HCT116 (cell line): Measurements from ENCODE around the gene EID2B. TPM values are rescaled to one million over a fixed set of nuclear protein-coding genes. Genes with fewer than 3 reads are reported as not detected.

Experiments used
- ATAC-seq: fragments of 200-7000 bp; cut with Tn5 transposase; 2 replicates; pipeline ENCODE4 v1.9.1; 2020; ENCODE audit warnings: mild to moderate bottlenecking, moderate library complexity
- BruUV-seq: library from RNA; stranded (reverse); fragments of 400-500 nt; replicated peaks from 2 replicates; lab custom pipeline; 2021; lab: Mats Ljungman, UMichigan
- CTCF ChIA-PET: fragments of 300-600 bp; sonication (Branson Sonifier 250); formaldehyde crosslinking; loops from one replicate; lab custom pipeline; 2021; ENCODE audit warnings: antibody characterized with exemption; lab: Charles Lee
- POLR2A ChIA-PET: fragments of 300-600, 350-600 bp; sonication (Branson Sonifier 250); formaldehyde crosslinking; loops from one replicate; lab custom pipeline; 2021; ENCODE audit warnings: antibody characterized with exemption; lab: Charles Lee
- RAD21 ChIA-PET, 2 experiments: fragments of 300-600 bp; sonication (Branson Sonifier 250); formaldehyde crosslinking; loops; one replicate each; lab custom pipeline; 2023; ENCODE audit warnings: low total read pairs in 2 of 2; ENCODE audit not compliant: uncharacterized antibody in 2 of 2, unreplicated experiment in 2 of 2, low non-redundant PET in 1 of 2; lab: Charles Lee
- DNase-seq: peaks from one replicate; pipeline ENCODE4 v3.0.0-alpha.2; 2010; ENCODE audit warnings: low read depth, low spot score
- H2AFZ ChIP-seq: fragments of 200-600 bp; shearing (Covaris generic), sonication (generic); 2 replicates; pipeline ENCODE4 v1.6.1; 2017; ENCODE audit warnings: low read depth, mixed run types, mixed read lengths, antibody characterized with exemption, low read length; ENCODE audit not compliant: poor library complexity, severe bottlenecking
- H3K27ac ChIP-seq: 2 replicates; pipeline ENCODE4 v1.5.1; 2012; ENCODE audit warnings: low read depth, low read length
- H3K27me3 ChIP-seq: fragments of 200-600 bp; sonication (generic); 2 replicates; pipeline ENCODE4 v1.6.1; 2016; ENCODE audit warnings: mixed run types, low read length, mixed read lengths; ENCODE audit not compliant: insufficient read depth
- H3K36me3 ChIP-seq, 2 experiments: fragments of 200-500 bp in 1 of 2; fragments of 200-600 bp in 1 of 2; sonication (Bioruptor generic) in 1 of 2; sonication (generic) in 1 of 2; 2 replicates each; pipeline versions ENCODE4 v1.5.1 to v1.6.1; 2014 to 2016; ENCODE audit warnings: low read length in 2 of 2, inconsistent platforms in 1 of 2, mixed read lengths in 1 of 2, mixed run types in 1 of 2; ENCODE audit not compliant: insufficient read depth in 2 of 2, control insufficient read depth in 1 of 2
- H3K4me1 ChIP-seq, 2 experiments: fragments of 200-600 bp in 1 of 2; sonication (generic) in 1 of 2; 2 replicates each; pipeline versions ENCODE4 v1.5.1 to v1.6.1; 2012 to 2017; ENCODE audit warnings: low read length in 2 of 2, inconsistent platforms in 1 of 2, mild to moderate bottlenecking in 1 of 2, mixed read lengths in 1 of 2, mixed run types in 1 of 2, moderate library complexity in 1 of 2; ENCODE audit not compliant: insufficient read depth in 2 of 2, control insufficient read depth in 1 of 2
- H3K4me2 ChIP-seq: fragments of 200-600 bp; sonication (generic); 2 replicates; pipeline ENCODE4 v1.6.1; 2017; ENCODE audit warnings: mixed run types, low read length, mixed read lengths
- H3K4me3 ChIP-seq, 2 experiments: fragments of 200-600 bp in 1 of 2; sonication (generic) in 1 of 2; replicated peaks in 1 of 2; 2 replicates each; pipeline ENCODE4 v1.5.1; 2011 to 2016; ENCODE audit warnings: low read length in 2 of 2, control low read depth in 1 of 2, low read depth in 1 of 2, mild to moderate bottlenecking in 1 of 2, mixed read lengths in 1 of 2, mixed run types in 1 of 2
- H3K79me2 ChIP-seq: fragments of 200-600 bp; sonication (generic); 2 replicates; pipeline ENCODE4 v1.6.1; 2017; ENCODE audit warnings: mild to moderate bottlenecking, mixed run types, low read length, moderate library complexity, mixed read lengths; ENCODE audit not compliant: insufficient read depth
- H3K9ac ChIP-seq: fragments of 200-600 bp; sonication (generic); 2 replicates; pipeline ENCODE4 v1.6.1; 2016; ENCODE audit warnings: low read length, mixed read lengths
- H3K9me2 ChIP-seq: fragments of 200-600 bp; sonication (generic), shearing (Covaris generic); 2 replicates; pipeline ENCODE4 v1.6.1; 2017; ENCODE audit warnings: mixed run types, mild to moderate bottlenecking, moderate library complexity; ENCODE audit not compliant: insufficient read depth
- H3K9me3 ChIP-seq, 2 experiments: fragments of 200-500 bp in 1 of 2; fragments of 200-600 bp in 1 of 2; sonication (Bioruptor generic) in 1 of 2; sonication (generic) in 1 of 2; 2 replicates each; pipeline ENCODE4 v1.6.1; 2014 to 2017; ENCODE audit warnings: low read length in 2 of 2, mixed read lengths in 2 of 2, inconsistent platforms in 1 of 2, low read depth in 1 of 2, mild to moderate bottlenecking in 1 of 2, mixed run types in 1 of 2, moderate library complexity in 1 of 2; ENCODE audit not compliant: control insufficient read depth in 1 of 2, insufficient read depth in 1 of 2
- H4K20me1 ChIP-seq: fragments of 200-600 bp; sonication (generic), shearing (Covaris generic); 2 replicates; pipeline ENCODE4 v1.6.1; 2017; ENCODE audit warnings: mixed run types, mild to moderate bottlenecking, moderate library complexity; ENCODE audit not compliant: insufficient read depth
- ATF3 ChIP-seq: IDR thresholded peaks from 2 replicates; pipeline ENCODE4 v1.6.1; 2012
- CEBPB ChIP-seq: IDR thresholded peaks from 2 replicates; pipeline ENCODE4 v1.6.1; 2012; ENCODE audit warnings: low read depth
- ELF1 ChIP-seq: IDR thresholded peaks from 2 replicates; pipeline ENCODE4 v1.6.1; 2012; ENCODE audit warnings: low read depth, borderline replicate concordance
- EZH2 ChIP-seq: fragments of 200-600 bp; sonication (generic); IDR thresholded peaks from 2 replicates; pipeline ENCODE4 v1.6.1; 2017; ENCODE audit warnings: antibody characterized with exemption, mixed run types
- EZH2phosphoT487 ChIP-seq: fragments of 200-600 bp; IDR thresholded peaks from 2 replicates; pipeline ENCODE4 v1.6.1; 2018; ENCODE audit warnings: antibody characterized with exemption, borderline replicate concordance
- FOSL1 ChIP-seq: IDR thresholded peaks from 2 replicates; pipeline ENCODE4 v1.6.1; 2012; ENCODE audit warnings: low read depth
- JUND ChIP-seq: IDR thresholded peaks from 2 replicates; pipeline ENCODE4 v1.6.1; 2012
- POLR2A ChIP-seq: IDR thresholded peaks from 2 replicates; pipeline ENCODE4 v1.7.0; 2011; ENCODE audit warnings: borderline replicate concordance; ENCODE audit not compliant: insufficient read depth, insufficient read length; ENCODE audit errors: extremely low read depth
- POLR2AphosphoS5 ChIP-seq: IDR thresholded peaks from 2 replicates; pipeline ENCODE4 v1.6.1; 2011; ENCODE audit warnings: mild to moderate bottlenecking, low read depth, low read length, moderate library complexity
- RAD21 ChIP-seq: IDR thresholded peaks from 2 replicates; pipeline ENCODE4 v1.6.1; 2012; ENCODE audit warnings: low read depth, mild to moderate bottlenecking
- SRF ChIP-seq: IDR thresholded peaks from 2 replicates; pipeline ENCODE4 v1.6.1; 2012; ENCODE audit warnings: low read depth
- TCF7L2 ChIP-seq: IDR thresholded peaks from 2 replicates; pipeline ENCODE4 v1.7.0; 2011; ENCODE audit warnings: borderline replicate concordance, inconsistent platforms; ENCODE audit not compliant: insufficient read depth, insufficient read length; ENCODE audit errors: extremely low read depth
- YY1 ChIP-seq: IDR thresholded peaks from 2 replicates; pipeline ENCODE4 v1.6.1; 2011; ENCODE audit warnings: low read length, low read depth, moderate library complexity, mild to moderate bottlenecking; ENCODE audit not compliant: insufficient replicate concordance; ENCODE audit errors: extremely low read depth
- ZFX ChIP-seq: fragments of 450-650 bp; IDR thresholded peaks from 2 replicates; pipeline ENCODE4 v1.6.1; 2017
- ZNF274 ChIP-seq: fragments of 200-500 bp; sonication (Bioruptor generic); IDR thresholded peaks from 2 replicates; pipeline ENCODE4 v1.6.1; 2014; ENCODE audit warnings: mild to moderate bottlenecking, low read depth, low read length, inconsistent platforms
- intact Hi-C: fragments of 100-400 bp; cut with micrococcal nuclease; formaldehyde crosslinking; loops from 2 replicates; pipeline ENCODE4 v1.10.0; 2022
- total RNA-seq: library from RNA; stranded (reverse); gene quantifications from one replicate; pipeline ENCODE4 v1.2.1, GENCODE V29; 2021; ENCODE audit not compliant: unreplicated experiment
- TF ChIP-seq, protein P1 (sequence below): IDR thresholded peaks from 2 replicates; pipeline ENCODE4 v1.6.1; 2012
- TF ChIP-seq, protein P2 (sequence below), 3 experiments: fragments of 200-600 bp in 1 of 3; sonication (generic) in 1 of 3; IDR thresholded peaks in 2 of 3; conservative IDR thresholded peaks in 1 of 3; 2 replicates each; pipeline ENCODE4 v1.5.1; 2012 to 2017; ENCODE audit warnings: low read depth in 2 of 3, low read length in 2 of 3, antibody characterized with exemption in 1 of 3, borderline replicate concordance in 1 of 3, control low read depth in 1 of 3, mild to moderate bottlenecking in 1 of 3, mixed read lengths in 1 of 3, mixed run types in 1 of 3, moderate library complexity in 1 of 3; ENCODE audit not compliant: insufficient read depth in 1 of 3

Gene EID2B
- total RNA-seq, 1 experiment from 2014 or later = 1.2 TPM

DNA sequence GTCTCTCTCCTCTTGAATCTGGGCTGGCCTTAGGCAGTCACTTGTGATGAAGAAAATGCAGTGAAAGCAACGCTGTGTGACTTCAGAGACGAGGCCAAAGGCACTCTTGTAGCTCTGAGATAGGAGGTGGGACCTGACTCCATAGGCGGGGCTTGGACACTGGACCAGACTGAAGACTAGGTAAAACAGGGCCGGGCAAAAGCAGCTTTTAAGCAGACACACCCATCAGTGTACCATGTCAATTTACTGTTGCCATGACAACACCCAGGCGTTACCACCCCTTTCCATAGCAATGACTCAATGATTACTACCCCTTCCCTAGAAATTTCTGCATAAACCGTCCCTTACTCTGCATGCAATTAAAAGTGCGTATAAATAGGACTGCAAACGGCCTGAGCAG lies 13.9 kb upstream of the EID2B start:
- no peak for DNase-seq
- RAD21 ChIA-PET = no interaction called here
- Histone ChIP-seq H3K27me3 (no peaks in the 10 kb centered on the region), H3K9ac (no peak overlapping the region), H3K4me1 (peaks cover 0 to 8% of the 10 kb centered on the region in 2 experiments; a peak in 1 of 4 replicates), H4K20me1 (no peaks in the 10 kb centered on the region), H3K4me2 (no peak overlapping the region), H3K9me3 (no peaks in the 10 kb centered on the region), H3K27ac (no peak overlapping the region), H3K9me2 (no peaks in the 10 kb centered on the region), H3K36me3 (no peaks in the 10 kb centered on the region), H3K79me2 (no peaks in the 10 kb centered on the region), H3K4me3 (no peak overlapping the region), H2AFZ (no peak overlapping the region)
- no TSS peak for BruUV-seq
- POLR2A ChIA-PET = no interaction called here
- TF ChIP-seq YY1 (no peak), TCF7L2 (no peak), CEBPB (no peak), ZFX (no peak), ATF3 (no peak), FOSL1 (no peak), EZH2 (no peak), JUND (no peak)
- TF ChIP-seq, protein P1, sequence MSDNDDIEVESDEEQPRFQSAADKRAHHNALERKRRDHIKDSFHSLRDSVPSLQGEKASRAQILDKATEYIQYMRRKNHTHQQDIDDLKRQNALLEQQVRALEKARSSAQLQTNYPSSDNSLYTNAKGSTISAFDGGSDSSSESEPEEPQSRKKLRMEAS = no peak
- CTCF ChIA-PET = no interaction called here
- intact Hi-C loops = no loop called here
- no peak for ATAC-seq

DNA sequence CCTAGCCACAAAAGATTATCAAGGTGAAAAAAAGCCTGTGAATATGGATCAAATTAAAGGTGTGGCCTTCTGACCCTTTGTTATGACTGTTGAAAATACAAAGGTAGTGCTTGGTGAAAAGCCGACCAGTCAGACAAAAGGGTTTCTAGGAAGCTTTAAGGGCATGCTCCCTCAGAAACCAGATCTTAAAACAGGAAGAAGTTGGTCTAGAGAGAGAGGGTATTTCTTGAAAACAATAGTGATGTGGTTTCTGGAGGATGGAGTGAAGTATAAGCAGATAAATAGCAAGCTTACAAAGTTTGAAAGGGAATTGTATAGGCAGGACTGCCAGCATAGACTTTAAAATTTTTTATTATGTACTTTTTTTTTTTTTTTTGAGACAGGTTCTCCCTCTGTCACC lies 12.3 kb upstream of the EID2B start:
- POLR2A ChIA-PET = no interaction called here

More for the DNA sequence above, 12.3 kb upstream of the EID2B start:
- H2AFZ ChIP-seq = no peak overlapping the region
- RAD21 ChIA-PET = no interaction called here
- no peaks in the 10 kb centered on the region for H3K36me3 ChIP-seq
- no peak for ATAC-seq
- H3K4me3 ChIP-seq = no peak overlapping the region
- no peak overlapping the region for H3K9ac ChIP-seq
- intact Hi-C loops = no loop called here
- CTCF ChIA-PET = no interaction called here
- no peak for DNase-seq
- no peaks in the 10 kb centered on the region for H3K9me3 ChIP-seq
- TF ChIP-seq POLR2AphosphoS5 (no peak), JUND (no peak), ZNF274 (no peak), TCF7L2 (no peak), ELF1 (no peak), SRF (no peak), ZFX (no peak), POLR2A (no peak), EZH2phosphoT487 (no peak), RAD21 (no peak), YY1 (no peak)
- TF ChIP-seq, protein P2, sequence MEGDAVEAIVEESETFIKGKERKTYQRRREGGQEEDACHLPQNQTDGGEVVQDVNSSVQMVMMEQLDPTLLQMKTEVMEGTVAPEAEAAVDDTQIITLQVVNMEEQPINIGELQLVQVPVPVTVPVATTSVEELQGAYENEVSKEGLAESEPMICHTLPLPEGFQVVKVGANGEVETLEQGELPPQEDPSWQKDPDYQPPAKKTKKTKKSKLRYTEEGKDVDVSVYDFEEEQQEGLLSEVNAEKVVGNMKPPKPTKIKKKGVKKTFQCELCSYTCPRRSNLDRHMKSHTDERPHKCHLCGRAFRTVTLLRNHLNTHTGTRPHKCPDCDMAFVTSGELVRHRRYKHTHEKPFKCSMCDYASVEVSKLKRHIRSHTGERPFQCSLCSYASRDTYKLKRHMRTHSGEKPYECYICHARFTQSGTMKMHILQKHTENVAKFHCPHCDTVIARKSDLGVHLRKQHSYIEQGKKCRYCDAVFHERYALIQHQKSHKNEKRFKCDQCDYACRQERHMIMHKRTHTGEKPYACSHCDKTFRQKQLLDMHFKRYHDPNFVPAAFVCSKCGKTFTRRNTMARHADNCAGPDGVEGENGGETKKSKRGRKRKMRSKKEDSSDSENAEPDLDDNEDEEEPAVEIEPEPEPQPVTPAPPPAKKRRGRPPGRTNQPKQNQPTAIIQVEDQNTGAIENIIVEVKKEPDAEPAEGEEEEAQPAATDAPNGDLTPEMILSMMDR (IDR thresholded peaks at IDR 0.05 in 2 of 3, conservative IDR thresholded peaks at IDR 0.05 in 1 of 3; ENCODE audit: borderline replicate concordance in 1 of 3, insufficient read depth in 1 of 3, low read depth in 2 of 3, low read length in 2 of 3) = no peak
- H3K79me2 ChIP-seq = no peaks in the 10 kb centered on the region
- H3K4me1 ChIP-seq = peaks cover 2 to 14% of the 10 kb centered on the region in 2 experiments; a peak in 2 of 4 replicates
- no peaks in the 10 kb centered on the region for H3K27me3 ChIP-seq
- BruUV-seq = no TSS peak
- H3K9me2 ChIP-seq = no peaks in the 10 kb centered on the region
- no peak overlapping the region for H3K27ac ChIP-seq
- no peak overlapping the region for H3K4me2 ChIP-seq
- H4K20me1 ChIP-seq = no peaks in the 10 kb centered on the region
